Heart left ventricle (tissue), 16 donors: ENCODE results near the gene BID. TPM values are rescaled to one million over a fixed set of nuclear protein-coding genes. Genes with fewer than 3 reads are reported as not detected.

Experiments used
- ATAC-seq, 4 donors: fragments of 200-7000 bp; cut with Tn5 transposase; one replicate each; pipeline ENCODE4 v1.9.1; 2020 to 2022; ENCODE audit warnings: moderate library complexity in 4 of 4, mild to moderate bottlenecking in 3 of 4, moderate number of reproducible peaks in 1 of 4
- DNase-seq, 5 donors: peaks; one replicate each; pipeline ENCODE4 v3.0.0-alpha.2; 2020
- H3K27ac ChIP-seq, 12 donors: fragments of 200-600 bp; sonication (generic) in 4 of 12; one replicate each; pipeline versions ENCODE4 v1.5.0 to v1.8.0; 2016 to 2022; ENCODE audit warnings: mild to moderate bottlenecking in 2 of 12
- H3K27me3 ChIP-seq, 9 donors: fragments of 200-600 bp; sonication (generic) in 2 of 9; one replicate each; pipeline versions ENCODE4 v1.5.1 to v1.8.0; 2016 to 2022; ENCODE audit warnings: mild to moderate bottlenecking in 3 of 9
- H3K36me3 ChIP-seq, 9 donors: fragments of 200-600 bp; sonication (generic) in 2 of 9; one replicate each; pipeline versions ENCODE4 v1.5.0 to v1.8.0; 2018 to 2022; ENCODE audit warnings: mild to moderate bottlenecking in 2 of 9
- H3K4me1 ChIP-seq, 12 donors: fragments of 200-600 bp; sonication (generic) in 4 of 12; one replicate each; pipeline versions ENCODE4 v1.5.0 to v1.8.0; 2016 to 2022; ENCODE audit warnings: mild to moderate bottlenecking in 3 of 12
- H3K4me3 ChIP-seq, 12 donors: fragments of 200-600 bp; sonication (generic) in 4 of 12; one replicate each; pipeline versions ENCODE4 v1.5.0 to v1.8.0; 2017 to 2022; ENCODE audit warnings: mild to moderate bottlenecking in 9 of 12, moderate library complexity in 4 of 12
- H3K9me3 ChIP-seq, 12 donors: fragments of 200-600 bp; sonication (generic) in 4 of 12; one replicate each; pipeline versions ENCODE4 v1.5.0 to v1.8.0; 2016 to 2022; ENCODE audit warnings: mild to moderate bottlenecking in 1 of 12
- POLR2A ChIP-seq, 2 donors: fragments of 450-650 bp; IDR thresholded peaks; one replicate each; pipeline ENCODE4 v1.6.1; 2017; ENCODE audit warnings: antibody characterized with exemption in 2 of 2, mild to moderate bottlenecking in 2 of 2, moderate library complexity in 2 of 2
- WGBS, 4 donors: extraction: QIAGEN DNeasy Blood & Tissue Kit in 2 of 4; methylation state at CpG; one replicate each; pipeline versions ENCODE4 v1.1.5 to v1.1.7; 2013 to 2018; 5-methylcytosine and 5-hydroxymethylcytosine counted together
- intact Hi-C, 10 donors: fragments of 100-400 bp; cut with DNase I; formaldehyde crosslinking; loops; one replicate each; pipeline versions ENCODE4 v1.11.1 to v1.14.2; 2022
- polyA plus RNA-seq, 2 donors: library from polyadenylated mRNA; stranded (reverse); fragments of 200-250 nt; gene quantifications; one replicate each; pipeline ENCODE4 v1.2.3, GENCODE V29; 2013
- total RNA-seq, 9 donors: library from RNA; depleted of rRNA in 2 of 9; stranded (reverse); fragments of >200 nt in 2 of 9; fragmentation: NEBNext Ultra II Directional in 3 of 9; extraction: Animal tissue kit (Norgen Biotek cat#: 25700) in 3 of 9; gene quantifications; one replicate each; pipeline versions ENCODE4 v1.1.0 to v1.2.4, GENCODE V29; 2016 to 2023
- TF ChIP-seq, protein P1 (sequence below), 12 donors: fragments of 200-600 bp; sonication (generic) in 4 of 12; IDR thresholded peaks; one replicate each; pipeline versions ENCODE4 v1.5.0 to v1.8.0; 2018 to 2022; ENCODE audit warnings: antibody characterized with exemption in 12 of 12, mild to moderate bottlenecking in 5 of 12
- donor health status: ischemic (EF 13 %, LVEDD 7.1; RV severe dilation, severe dysfunction).
- donor health status: healthy with polysubstance abuse.
- donor health status: DM: no; HTN: yes; CAD: no.
- donor health status: DM: no; HTN: no; CAD: no.
- donor health status: ischemic (EF 25% LVEDD 6.9; RV normal size, moderate dysfunction).
- donor health status: ischemic (EF 25% LVEDD 5.7; RV mildly dilated, moderate dysfunction).
- donor health status: healthy.
- donor health status: DM: yes; HTN: yes; CAD: no.
- donor health status: ischemic (EF 35%, LVEDD 5.7; RV mildly dilated, moderate dysfunction).
- donor health status: nonischemic (EF 11% LVEDD 7.7; RV severe dilation, severe dysfunction).
- donor health status: DM: yes; HTN: yes; CAD: no.
- donor health status: PGD.
- donor health status: ischemic (EF 29% LVEDD 5.4; RV normal size, mild dysfunction).
- donor health status: nonischemic (EF 23%, LVEDD 6.1; RV moderate dilation, normal function).

The BID gene
- total and polyA plus RNA-seq, 11 donors, result 7.8 to 59.2 (median 20.9) TPM

DNA sequence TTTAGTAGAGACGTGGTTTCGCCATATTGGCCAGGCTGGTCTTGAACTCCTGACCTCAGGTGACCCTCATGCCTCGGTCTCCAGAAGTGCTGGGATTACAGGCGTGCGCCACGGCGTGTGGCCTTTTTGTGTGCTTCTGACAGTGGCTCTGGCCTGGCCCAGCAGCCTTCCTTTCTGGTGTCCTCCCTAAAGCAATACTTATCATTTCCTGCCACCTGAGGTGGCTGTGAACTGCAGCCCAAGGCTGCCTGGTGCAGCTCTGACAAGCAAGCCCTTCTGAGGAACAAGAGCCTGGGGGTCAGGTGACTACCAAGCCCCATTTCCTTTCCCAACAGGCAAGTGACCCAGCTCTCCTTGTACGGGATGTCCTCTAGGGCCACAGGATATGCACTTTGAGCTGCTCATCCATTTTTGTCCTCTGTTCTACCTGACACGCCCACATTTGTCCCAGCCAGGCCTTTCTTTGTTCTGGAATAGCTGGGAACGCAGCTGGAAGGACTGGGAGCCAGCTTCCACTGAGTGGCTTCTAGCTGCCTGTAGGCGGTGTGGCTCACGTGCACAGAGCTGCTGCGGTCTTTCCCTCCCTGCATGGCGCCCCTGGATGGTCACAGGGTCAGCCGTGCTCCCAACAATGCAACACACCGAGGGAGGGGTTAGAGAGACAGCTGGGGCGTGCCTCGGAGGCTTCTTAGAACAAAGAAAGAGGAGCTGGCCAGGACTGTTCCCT lies 12.3 kb upstream of the BID start:
- peak; percentile 80 to 89 (median 85) for ATAC-seq
- WGBS, 4 donors, result 27 to 42% (median 31%) methylated on average over 13 to 18 of the region's 18 CpGs
- intact Hi-C loops, result loop anchor here in 4 of 10 donors (5.0 to 10.0 kb wide), 4 partner anchors 44 to 612 kb away; partner anchors contain the start of gene SLC25A18 (in 1 of the 4)

DNA sequence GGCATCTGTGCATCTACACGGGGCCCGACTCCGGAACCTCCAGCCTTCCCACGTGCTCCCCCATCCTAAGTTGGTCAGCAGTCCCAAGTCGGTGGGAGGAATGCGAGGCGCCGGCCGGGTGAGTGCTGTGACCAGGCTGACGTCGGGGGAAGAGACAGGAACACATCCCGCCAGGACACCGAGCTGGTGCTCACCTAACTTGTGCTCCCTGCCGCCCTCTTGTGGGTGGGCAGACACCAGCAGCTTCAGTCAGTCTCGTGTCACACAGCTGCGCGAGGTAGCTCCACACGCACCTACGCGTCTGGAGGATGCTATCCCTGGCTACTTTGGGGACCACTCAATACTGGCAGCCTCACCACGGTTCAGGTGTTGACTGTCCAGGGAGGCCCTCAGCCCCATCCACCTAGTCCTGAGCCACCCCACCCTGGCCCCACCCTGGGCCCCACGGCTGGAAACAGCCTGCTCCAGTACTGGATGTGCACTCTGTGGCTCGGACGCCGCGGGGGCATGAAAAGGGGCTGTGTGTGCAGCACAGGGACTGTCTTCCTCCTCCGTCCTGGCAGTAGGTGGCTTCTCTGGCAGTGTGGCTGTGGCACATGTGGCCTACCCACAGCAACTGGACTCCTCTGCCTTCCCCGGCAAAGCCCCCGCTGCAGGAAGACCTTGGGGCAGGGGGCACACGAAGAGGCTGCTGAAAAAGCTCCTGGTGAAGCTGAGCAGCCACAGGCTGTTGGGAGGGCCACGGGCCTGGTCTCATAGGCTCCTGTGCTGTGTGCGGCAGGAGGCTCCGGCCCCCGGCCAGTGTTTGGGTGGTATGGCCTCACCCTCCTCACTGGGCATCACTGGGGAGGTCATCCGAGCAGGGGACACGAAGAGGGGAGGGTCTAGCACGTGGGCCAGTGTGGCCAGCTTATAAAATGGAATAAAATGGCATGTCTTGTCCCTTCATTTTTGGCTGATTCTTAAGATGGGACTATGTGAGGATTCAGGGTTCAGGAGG lies 11.2 kb upstream of the BID start:
- Histone ChIP-seq H3K4me3 (no peak overlapping the region), H3K36me3 (peaks cover 0 to 25% (median 21%) of the 10 kb centered on the region in 9 donors), H3K9me3 (no peaks in the 10 kb centered on the region), H3K27ac (peak overlapping the region; percentile 59 to 90 (median 84)), H3K4me1 (peaks cover 0 to 57% (median 29%) of the 10 kb centered on the region in 12 donors), H3K27me3 (no peaks in the 10 kb centered on the region)
- 70 to 83% (median 77%) methylated on average over 34 to 37 of the region's 37 CpGs for WGBS, 4 donors
- intact Hi-C loops, result loop anchor here in 4 of 10 donors (5.0 to 10.0 kb wide), 4 partner anchors 43 to 611 kb away; partner anchors contain the start of gene SLC25A18 (in 1 of the 4)
- DNase-seq (peak in 4 of 5 donors; percentile 62 to 82 (median 70)), ATAC-seq (peak in 3 of 4 donors; percentile 6 to 28 (median 18))
- TF ChIP-seq POLR2A (IDR thresholded peaks at IDR 0.05), result no peak
- TF ChIP-seq, protein P1, sequence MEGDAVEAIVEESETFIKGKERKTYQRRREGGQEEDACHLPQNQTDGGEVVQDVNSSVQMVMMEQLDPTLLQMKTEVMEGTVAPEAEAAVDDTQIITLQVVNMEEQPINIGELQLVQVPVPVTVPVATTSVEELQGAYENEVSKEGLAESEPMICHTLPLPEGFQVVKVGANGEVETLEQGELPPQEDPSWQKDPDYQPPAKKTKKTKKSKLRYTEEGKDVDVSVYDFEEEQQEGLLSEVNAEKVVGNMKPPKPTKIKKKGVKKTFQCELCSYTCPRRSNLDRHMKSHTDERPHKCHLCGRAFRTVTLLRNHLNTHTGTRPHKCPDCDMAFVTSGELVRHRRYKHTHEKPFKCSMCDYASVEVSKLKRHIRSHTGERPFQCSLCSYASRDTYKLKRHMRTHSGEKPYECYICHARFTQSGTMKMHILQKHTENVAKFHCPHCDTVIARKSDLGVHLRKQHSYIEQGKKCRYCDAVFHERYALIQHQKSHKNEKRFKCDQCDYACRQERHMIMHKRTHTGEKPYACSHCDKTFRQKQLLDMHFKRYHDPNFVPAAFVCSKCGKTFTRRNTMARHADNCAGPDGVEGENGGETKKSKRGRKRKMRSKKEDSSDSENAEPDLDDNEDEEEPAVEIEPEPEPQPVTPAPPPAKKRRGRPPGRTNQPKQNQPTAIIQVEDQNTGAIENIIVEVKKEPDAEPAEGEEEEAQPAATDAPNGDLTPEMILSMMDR (IDR thresholded peaks at IDR 0.05), result peak; percentile 25 to 65 (median 48)

More for the DNA sequence above, 12.3 kb upstream of the BID start:
- Histone ChIP-seq H3K36me3 (peaks cover 0 to 32% (median 26%) of the 10 kb centered on the region in 9 donors), H3K4me3 (no peak overlapping the region), H3K27ac (peak overlapping the region; percentile 59 to 90 (median 84)), H3K27me3 (no peaks in the 10 kb centered on the region), H3K9me3 (no peaks in the 10 kb centered on the region), H3K4me1 (peaks cover 0 to 49% (median 27%) of the 10 kb centered on the region in 12 donors)
- DNase-seq, result peak; percentile 82 to 93 (median 83)
- TF ChIP-seq, protein P1 (IDR thresholded peaks at IDR 0.05), result peak in 7 of 12 donors; percentile 6 to 43 (median 24)
- no peak for TF ChIP-seq POLR2A (IDR thresholded peaks at IDR 0.05)

DNA sequence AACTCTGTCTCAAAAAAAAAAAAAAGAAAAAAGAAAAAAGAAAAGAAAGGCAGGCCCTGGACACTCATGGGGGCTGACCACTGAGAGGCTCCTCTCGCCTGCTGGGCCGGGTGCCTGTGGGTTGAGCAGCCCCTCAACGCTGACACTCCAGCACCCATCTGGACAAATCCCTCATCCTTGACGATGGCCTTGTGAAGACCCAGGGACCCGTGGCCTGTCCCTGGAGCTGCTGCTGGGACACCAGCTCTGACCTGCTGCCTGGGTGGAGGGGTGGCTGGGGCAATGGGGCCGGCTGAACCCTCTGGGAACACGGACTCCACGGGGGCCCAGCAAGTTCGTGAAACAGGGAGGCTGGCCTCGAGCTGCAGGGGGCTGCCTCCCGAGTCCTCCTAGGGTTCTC lies 10.5 kb upstream of the BID start:
- H3K4me1 ChIP-seq, result peaks cover 0 to 57% (median 29%) of the 10 kb centered on the region in 12 donors

More for the DNA sequence above, 10.5 kb upstream of the BID start:
- DNase-seq, result peak in 1 of 5 donors; percentile 60
- peaks cover 0 to 18% (median 14%) of the 10 kb centered on the region in 9 donors for H3K36me3 ChIP-seq
- H3K27ac ChIP-seq, result peak overlapping the region in 3 of 12 donors; percentile 4 to 90 (median 84)
- 78 to 88% (median 84%) methylated on average over 7 to 11 of the region's 11 CpGs for WGBS, 4 donors
- intact Hi-C loops, result loop anchor here in 4 of 10 donors (5.0 to 10.0 kb wide), 4 partner anchors 42 to 610 kb away; partner anchors contain the start of gene SLC25A18 (in 1 of the 4)
- TF ChIP-seq, protein P1 (IDR thresholded peaks at IDR 0.05), result no peak
- TF ChIP-seq POLR2A (IDR thresholded peaks at IDR 0.05), result no peak
- no peak for ATAC-seq
- H3K4me3 ChIP-seq, result no peak overlapping the region
- no peaks in the 10 kb centered on the region for H3K27me3 ChIP-seq
- no peaks in the 10 kb centered on the region for H3K9me3 ChIP-seq
